Smooth muscle cell (in vitro differentiated cells): ENCODE measurements around the gene CRTC1. TPM values are rescaled to one million over a fixed set of nuclear protein-coding genes. Genes with fewer than 3 reads are reported as not detected.

Experiments used
- DNase-seq: peaks from one replicate; lab custom pipeline; 2025; ENCODE audit not compliant: unreplicated experiment; lab: John Stamatoyannopoulos, UW
- H2AFZ ChIP-seq: fragments of 200-600 bp; sonication (generic); 2 replicates; pipeline ENCODE4 v1.6.0; 2016; ENCODE audit warnings: antibody characterized with exemption, low read depth, mild to moderate bottlenecking
- H3F3A ChIP-seq: fragments of 200-600 bp; sonication (generic); 2 replicates; pipeline ENCODE4 v1.6.0; 2017; ENCODE audit warnings: antibody characterized with exemption, low read depth
- H3K27ac ChIP-seq: fragments of 200-600 bp; sonication (generic); 2 replicates; pipeline ENCODE4 v1.5.1; 2016; ENCODE audit warnings: low read depth, mild to moderate bottlenecking
- H3K27me3 ChIP-seq: fragments of 200-600 bp; sonication (generic); 2 replicates; pipeline ENCODE4 v1.6.1; 2016; ENCODE audit warnings: low read depth, mild to moderate bottlenecking
- H3K36me3 ChIP-seq: fragments of 200-600 bp; sonication (generic); 2 replicates; pipeline ENCODE4 v1.5.1; 2016; ENCODE audit warnings: low read depth
- H3K4me1 ChIP-seq: fragments of 200-600 bp; sonication (generic); 2 replicates; pipeline ENCODE4 v1.5.1; 2016; ENCODE audit warnings: low read depth
- H3K4me2 ChIP-seq: fragments of 200-600 bp; sonication (generic); 2 replicates; pipeline ENCODE4 v1.6.0; 2016; ENCODE audit warnings: mild to moderate bottlenecking
- H3K4me3 ChIP-seq: fragments of 200-600 bp; sonication (generic); 2 replicates; pipeline ENCODE4 v1.5.1; 2016; ENCODE audit warnings: mild to moderate bottlenecking
- H3K79me2 ChIP-seq: fragments of 200-600 bp; sonication (generic); 2 replicates; pipeline ENCODE4 v1.6.0; 2016; ENCODE audit warnings: low read depth, mild to moderate bottlenecking
- H3K9ac ChIP-seq: fragments of 200-600 bp; sonication (generic); 2 replicates; pipeline ENCODE4 v1.6.0; 2016; ENCODE audit warnings: low read depth
- H3K9me3 ChIP-seq: fragments of 200-600 bp; sonication (generic); replicated peaks from 2 replicates; pipeline ENCODE4 v1.5.1; 2016; ENCODE audit warnings: low read depth
- H4K20me1 ChIP-seq: fragments of 200-600 bp; sonication (generic); 2 replicates; pipeline ENCODE4 v1.6.0; 2016; ENCODE audit warnings: low read depth
- WGBS: methylation state at CpG from one replicate; pipeline ENCODE4 v1.1.7; 2016; ENCODE audit warnings: low lambda C conversion rate; 5-methylcytosine and 5-hydroxymethylcytosine counted together
- polyA plus RNA-seq: library from polyadenylated mRNA; unstranded; fragments of >200 nt; fragmentation: Nextera tagmentation; extraction: Ambion mirVana; gene quantifications from 2 replicates; pipeline ENCODE4 v1.2.1, GENCODE V29; 2016
- total RNA-seq: library from RNA; depleted of rRNA; stranded (reverse); fragments of >200 nt; gene quantifications from 2 replicates; pipeline ENCODE4 v1.2.3, GENCODE V29; 2014
- TF ChIP-seq, protein P1 (sequence below): fragments of 200-600 bp; sonication (generic); IDR thresholded peaks from 2 replicates; pipeline ENCODE4 v1.5.1; 2017; ENCODE audit warnings: borderline replicate concordance, mild to moderate bottlenecking, antibody characterized with exemption; ENCODE audit not compliant: insufficient read depth, poor library complexity, severe bottlenecking

The CRTC1 gene
- total and polyA plus RNA-seq, 2 experiments from 2014 or later: 1.6 to 3.1 TPM

DNA sequence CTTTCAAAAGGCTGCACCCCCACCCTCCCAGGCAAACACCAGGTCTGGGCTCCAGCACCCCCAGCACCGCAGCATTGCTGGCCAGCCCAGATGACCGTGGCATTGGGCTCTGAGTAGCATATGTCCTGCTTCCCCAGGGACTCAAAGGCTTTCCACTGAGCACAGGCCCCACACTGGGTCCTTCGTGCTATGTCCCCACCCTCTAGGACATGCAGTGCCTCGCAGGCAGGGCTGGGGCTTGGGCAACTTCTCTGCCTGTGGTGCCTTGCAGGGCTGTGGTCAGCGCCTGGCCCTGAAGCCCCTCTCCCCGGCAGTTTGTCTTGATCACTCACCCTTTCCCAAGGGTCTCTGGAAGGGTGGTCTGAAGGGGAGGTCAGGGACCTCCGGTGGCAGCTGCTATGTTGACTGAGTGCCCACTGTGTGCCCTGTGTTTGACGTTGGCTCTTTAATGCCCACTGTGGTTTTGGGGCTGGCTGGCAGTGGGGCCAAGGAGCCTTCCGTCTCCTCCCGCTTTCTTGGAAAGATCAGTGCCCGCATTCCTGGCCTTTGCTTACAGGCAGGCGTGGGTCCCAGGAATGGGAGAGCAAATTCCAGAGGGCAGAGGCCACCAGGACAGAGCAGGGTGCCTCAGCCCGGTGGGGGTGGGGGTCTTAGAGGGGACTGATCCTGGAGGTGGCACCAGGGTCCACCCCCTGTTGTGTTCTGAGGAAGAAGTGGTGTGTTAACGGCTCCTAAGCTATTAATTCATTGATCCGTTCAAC lies 20.3 kb upstream of the CRTC1 start:
- Histone ChIP-seq H3K9ac (peak overlapping the region; percentile 44), H3K9me3 (no peaks in the 10 kb centered on the region), H3K27me3 (no peaks in the 10 kb centered on the region), H3K27ac (peak overlapping the region; percentile 59), H3K79me2 (peaks cover 12% of the 10 kb centered on the region), H2AFZ (no peak overlapping the region), H3F3A (peaks cover 23% of the 10 kb centered on the region), H3K4me3 (no peak overlapping the region), H4K20me1 (no peaks in the 10 kb centered on the region), H3K4me2 (peak overlapping the region; percentile 62), H3K36me3 (no peaks in the 10 kb centered on the region), H3K4me1 (peaks cover 22% of the 10 kb centered on the region)
- WGBS: 52% methylated on average over 15 of the region's 15 CpGs
- DNase-seq: no peak
- TF ChIP-seq, protein P1, sequence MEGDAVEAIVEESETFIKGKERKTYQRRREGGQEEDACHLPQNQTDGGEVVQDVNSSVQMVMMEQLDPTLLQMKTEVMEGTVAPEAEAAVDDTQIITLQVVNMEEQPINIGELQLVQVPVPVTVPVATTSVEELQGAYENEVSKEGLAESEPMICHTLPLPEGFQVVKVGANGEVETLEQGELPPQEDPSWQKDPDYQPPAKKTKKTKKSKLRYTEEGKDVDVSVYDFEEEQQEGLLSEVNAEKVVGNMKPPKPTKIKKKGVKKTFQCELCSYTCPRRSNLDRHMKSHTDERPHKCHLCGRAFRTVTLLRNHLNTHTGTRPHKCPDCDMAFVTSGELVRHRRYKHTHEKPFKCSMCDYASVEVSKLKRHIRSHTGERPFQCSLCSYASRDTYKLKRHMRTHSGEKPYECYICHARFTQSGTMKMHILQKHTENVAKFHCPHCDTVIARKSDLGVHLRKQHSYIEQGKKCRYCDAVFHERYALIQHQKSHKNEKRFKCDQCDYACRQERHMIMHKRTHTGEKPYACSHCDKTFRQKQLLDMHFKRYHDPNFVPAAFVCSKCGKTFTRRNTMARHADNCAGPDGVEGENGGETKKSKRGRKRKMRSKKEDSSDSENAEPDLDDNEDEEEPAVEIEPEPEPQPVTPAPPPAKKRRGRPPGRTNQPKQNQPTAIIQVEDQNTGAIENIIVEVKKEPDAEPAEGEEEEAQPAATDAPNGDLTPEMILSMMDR: no peak

DNA sequence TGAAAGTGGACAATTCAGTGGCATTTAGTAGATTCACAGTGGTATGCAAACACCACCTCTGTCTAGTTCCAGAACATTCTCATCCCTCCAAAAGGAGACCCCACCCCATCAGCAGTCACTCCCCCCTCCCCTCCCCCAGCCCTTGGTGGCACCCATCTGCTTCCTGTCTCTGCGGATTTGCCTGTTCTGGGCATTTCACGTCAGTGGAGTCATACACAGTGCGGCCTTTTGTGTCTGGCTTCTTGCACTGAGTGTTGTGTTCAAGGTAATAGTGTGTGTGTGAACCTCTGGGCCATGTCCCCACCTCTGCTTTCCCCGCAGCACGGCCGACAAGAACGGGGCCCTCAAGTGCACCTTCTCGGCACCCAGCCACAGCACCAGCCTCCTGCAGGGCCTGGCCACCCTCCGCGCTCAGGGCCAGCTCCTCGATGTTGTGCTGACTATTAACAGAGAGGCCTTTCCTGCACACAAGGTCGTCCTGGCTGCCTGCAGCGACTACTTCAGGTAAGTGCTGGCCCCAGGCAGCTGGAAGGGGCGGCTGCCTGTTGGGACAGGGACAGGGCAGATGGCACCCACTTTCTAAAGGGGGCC lies 19.4 kb upstream of the CRTC1 start:
- Histone ChIP-seq H3K9ac (no peak overlapping the region), H2AFZ (no peak overlapping the region), H3K4me3 (no peak overlapping the region), H3F3A (peaks cover 16% of the 10 kb centered on the region), H3K36me3 (no peaks in the 10 kb centered on the region), H3K4me1 (peaks cover 17% of the 10 kb centered on the region), H3K27me3 (no peaks in the 10 kb centered on the region), H3K27ac (peak overlapping the region; percentile 59), H3K9me3 (no peaks in the 10 kb centered on the region), H3K79me2 (peaks cover 12% of the 10 kb centered on the region), H3K4me2 (peak overlapping the region; percentile 62), H4K20me1 (no peaks in the 10 kb centered on the region)
- TF ChIP-seq, protein P1: no peak
- WGBS: 82% methylated on average over 12 of the region's 14 CpGs
- DNase-seq: no peak

DNA sequence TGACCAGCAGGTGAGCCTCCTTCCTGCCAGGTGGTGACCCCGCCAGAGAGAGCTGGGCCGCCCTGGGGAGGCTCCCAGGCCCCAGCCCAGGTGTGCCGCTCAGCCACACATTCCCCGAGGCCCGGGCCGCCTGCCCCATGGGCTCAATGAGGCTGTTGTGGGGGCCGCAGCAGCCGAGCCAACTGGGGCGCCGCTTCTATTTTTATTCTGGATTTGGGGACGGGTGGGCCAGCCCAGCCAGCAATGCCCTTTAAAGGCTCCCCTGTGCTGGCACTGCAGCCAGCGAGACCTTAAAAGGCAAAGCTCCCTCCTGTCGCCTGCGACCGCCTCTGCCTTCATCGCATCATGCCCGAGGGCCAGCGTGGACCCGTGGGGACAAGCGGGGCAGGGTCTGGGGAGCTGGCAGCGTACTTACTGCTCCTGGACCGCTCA lies 17.7 kb upstream of the CRTC1 start:
- 89% methylated on average over 22 of the region's 22 CpGs for WGBS
- Histone ChIP-seq H3K36me3 (no peaks in the 10 kb centered on the region), H3F3A (peaks cover 9% of the 10 kb centered on the region), H3K9ac (no peak overlapping the region), H2AFZ (no peak overlapping the region), H3K4me3 (no peak overlapping the region), H3K9me3 (no peaks in the 10 kb centered on the region), H3K27me3 (no peaks in the 10 kb centered on the region), H4K20me1 (peaks cover 7% of the 10 kb centered on the region), H3K4me1 (peaks cover 8% of the 10 kb centered on the region), H3K27ac (no peak overlapping the region), H3K79me2 (peaks cover 12% of the 10 kb centered on the region), H3K4me2 (no peak overlapping the region)
- DNase-seq: no peak
- TF ChIP-seq, protein P1: no peak

DNA sequence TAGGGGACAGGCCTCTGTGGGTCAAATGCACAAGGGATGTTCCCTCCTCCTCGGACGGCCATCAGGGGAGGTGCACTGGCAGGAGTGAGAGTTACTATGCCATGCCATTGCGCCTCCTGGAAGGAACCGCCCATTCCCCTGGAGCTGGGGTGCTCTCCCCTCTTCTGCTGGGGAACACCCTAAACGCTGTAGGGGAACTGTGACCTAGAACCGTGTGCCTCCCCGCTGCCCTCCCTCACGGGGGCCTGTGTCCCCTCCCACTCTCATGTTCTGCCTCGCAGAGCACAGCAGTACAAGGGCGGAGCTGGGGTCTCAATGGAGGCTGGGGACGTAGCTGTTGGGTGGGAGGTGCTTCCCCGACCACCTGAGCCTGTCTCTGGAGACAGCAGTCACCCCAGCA lies 17.2 kb upstream of the CRTC1 start:
- DNase-seq: no peak
- TF ChIP-seq, protein P1: no peak
- WGBS: 86% methylated on average over 12 of the region's 12 CpGs

More for the DNA sequence above, 17.2 kb upstream of the CRTC1 start:
- Histone ChIP-seq H3K9me3 (no peaks in the 10 kb centered on the region), H3K9ac (no peak overlapping the region), H3F3A (peaks cover 3% of the 10 kb centered on the region), H3K27me3 (no peaks in the 10 kb centered on the region), H3K27ac (no peak overlapping the region), H2AFZ (no peak overlapping the region), H3K36me3 (no peaks in the 10 kb centered on the region), H3K4me2 (no peak overlapping the region), H3K4me3 (no peak overlapping the region), H4K20me1 (peaks cover 7% of the 10 kb centered on the region), H3K4me1 (peaks cover 8% of the 10 kb centered on the region), H3K79me2 (peaks cover 10% of the 10 kb centered on the region)
